8988T (cell line): Measurements from ENCODE around the gene ENTPD1.
"Not testable (repeated sequence)": the region's sequence is repeated elsewhere in the genome, so short reads cannot be mapped to it uniquely, and the experiment has no call there.

Source experiments
- DNase-seq: peaks from one replicate; pipeline ENCODE4 v3.0.0; 2011

Gene ENTPD1

DNA sequence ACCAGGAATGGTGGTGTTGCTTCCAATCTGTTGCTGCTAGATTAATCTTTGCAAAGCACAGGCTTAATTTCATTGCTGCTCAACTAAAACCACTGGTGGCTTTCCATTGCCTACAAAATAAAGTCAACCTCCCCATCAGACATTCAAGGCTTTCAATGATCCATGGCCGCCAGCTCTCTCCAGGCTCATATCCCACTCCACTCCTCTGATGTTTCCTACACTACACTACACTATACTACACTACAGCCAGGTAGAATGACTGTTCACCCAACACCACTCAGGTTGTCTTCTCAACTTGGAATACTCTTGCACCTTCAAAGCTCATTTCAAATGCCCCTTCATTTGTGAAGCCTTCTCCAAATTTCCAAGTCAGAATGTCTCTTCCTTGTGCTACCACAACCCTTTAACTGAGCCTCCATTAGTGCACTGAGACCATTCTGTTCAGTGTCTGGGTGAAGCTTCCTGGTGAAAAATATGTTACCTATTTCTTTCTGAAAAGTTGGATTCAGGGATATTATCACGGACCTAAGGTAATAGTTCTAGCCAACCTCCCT, 116.3 kb downstream of the ENTPD1 start:
- no peak for DNase-seq

DNA sequence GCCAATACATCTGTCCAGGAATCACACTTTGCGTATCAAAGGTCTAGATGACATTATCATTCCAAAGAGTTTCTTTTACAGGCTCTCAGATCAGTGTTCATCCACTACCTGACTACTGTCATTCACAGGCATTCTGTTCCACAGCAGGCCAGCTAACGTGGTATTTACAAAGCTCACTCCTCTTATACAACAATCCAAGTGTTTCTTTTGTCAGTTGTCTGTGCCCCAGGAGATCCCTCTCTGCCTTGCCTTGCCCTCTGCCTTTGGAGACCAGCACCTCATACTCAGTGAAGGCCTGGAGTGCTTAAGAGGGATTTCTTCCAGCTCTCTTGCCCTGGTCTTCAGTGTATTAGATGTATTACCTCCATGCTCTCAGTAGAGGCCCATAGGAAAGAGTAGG, 117.2 kb downstream of the ENTPD1 start:
- no peak for DNase-seq

DNA sequence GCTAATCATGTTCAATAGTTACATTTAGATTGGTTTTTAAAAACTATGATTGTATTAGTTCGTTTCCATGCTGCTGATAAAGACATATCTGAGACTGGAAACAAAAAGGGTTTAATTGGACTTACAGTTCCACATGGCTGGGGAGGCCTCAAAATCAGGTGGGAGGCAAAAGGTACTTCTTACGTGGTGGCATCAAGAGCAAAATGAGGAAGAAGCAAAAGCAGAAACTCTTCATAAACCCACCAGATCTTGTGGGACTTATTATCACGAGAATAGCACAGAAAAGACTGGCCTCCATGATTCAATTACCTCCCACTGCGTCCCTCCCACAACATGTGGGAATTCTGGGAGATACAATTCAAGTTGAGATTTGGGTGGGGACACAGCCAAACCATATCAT, 117.7 kb downstream of the ENTPD1 start:
- no peak for DNase-seq

DNA sequence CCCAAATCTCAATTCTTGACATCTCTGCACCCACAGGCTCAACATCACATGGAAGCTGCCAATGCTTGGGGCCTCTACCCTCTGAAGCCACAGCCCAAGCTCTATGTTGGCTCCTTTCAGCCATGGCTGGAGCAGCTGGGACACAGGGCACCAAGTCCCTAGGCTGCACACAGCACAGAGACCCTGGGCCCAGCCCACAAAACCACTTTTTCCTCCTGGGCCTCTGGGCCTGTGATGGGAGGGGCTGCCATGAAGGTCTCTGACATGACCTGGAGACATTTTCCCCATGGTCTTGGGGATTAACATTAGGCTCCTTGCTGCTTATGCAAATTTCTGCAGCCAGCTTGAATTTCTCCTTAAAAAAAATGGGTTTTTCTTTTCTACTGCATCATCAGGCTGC, 118.8 kb downstream of the ENTPD1 start:
- DNase-seq, result not testable (repeated sequence)

DNA sequence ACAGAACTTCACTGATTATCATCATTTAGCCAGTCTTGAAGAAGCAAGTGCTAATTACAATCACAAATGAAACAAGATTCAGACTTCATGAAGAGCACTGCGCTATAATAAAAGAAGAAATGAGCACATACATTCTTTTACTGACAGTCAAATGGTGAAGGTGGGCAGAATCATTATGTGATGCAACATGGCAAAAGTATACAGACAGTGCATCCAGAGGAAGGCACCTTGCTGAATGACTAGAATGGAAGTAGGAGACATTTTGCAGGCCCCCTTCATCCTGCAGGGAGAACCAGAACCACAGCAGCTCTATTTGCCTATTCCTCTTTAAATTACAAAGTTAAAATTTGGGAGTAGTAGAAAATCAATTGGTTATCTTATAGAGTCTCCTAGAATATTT, 120.8 kb downstream of the ENTPD1 start:
- DNase-seq, result no peak

DNA sequence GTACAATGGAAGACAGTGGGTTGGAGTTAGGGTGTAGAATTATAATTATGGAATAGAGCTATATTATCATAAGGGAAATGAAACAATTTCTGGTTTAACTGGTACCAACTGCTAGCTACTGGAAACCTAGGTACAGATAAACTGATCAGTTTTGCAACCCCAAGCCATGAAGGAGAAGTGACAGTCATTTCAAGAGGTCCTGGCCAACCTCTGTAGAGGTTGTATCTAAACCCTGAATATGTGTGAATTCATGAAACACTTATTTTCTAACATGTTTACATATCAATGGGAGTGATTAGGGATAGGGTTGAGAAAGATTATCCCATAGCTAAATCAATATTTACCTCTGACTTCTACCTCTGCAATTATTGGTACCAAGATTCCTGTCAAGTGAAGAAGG, 121.9 kb downstream of the ENTPD1 start:
- no peak for DNase-seq

DNA sequence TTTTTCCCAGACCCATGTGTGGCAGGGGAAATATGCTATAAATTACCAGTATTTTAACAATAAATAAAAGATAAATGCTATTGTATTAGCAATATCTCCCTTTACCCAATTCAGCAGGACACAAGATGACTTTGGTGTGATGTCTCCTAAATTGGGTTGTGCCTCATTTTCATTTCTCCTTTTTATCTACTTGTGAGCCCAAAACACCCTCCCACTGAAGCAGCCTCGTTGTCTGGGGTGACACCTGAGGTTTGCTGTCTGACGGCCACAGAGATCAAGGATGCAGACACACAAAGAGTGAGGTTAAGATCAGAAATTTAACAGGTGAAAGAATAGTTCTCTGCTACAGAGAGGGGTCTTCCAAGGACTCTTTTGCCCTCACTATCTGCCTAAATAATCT, 124.7 kb downstream of the ENTPD1 start:
- DNase-seq, result no peak

DNA sequence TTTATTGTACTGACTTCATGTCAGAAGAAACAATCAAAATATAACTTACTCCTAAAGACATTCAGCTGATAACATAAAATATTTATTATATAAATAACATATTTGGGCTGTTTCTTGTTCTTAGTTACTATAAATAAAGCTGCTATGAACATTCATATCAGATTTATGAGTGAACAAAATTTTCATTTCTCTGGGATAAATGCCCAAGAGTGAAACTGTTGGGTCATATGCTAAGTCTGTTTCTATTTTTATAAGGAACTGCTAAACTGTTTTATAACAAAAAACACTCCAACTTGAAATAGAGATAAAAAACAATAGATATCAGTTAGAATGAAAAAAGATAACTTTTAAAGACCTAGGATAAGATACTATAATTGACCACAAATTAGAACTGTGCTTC, 125.4 kb downstream of the ENTPD1 start:
- DNase-seq, result no peak

DNA sequence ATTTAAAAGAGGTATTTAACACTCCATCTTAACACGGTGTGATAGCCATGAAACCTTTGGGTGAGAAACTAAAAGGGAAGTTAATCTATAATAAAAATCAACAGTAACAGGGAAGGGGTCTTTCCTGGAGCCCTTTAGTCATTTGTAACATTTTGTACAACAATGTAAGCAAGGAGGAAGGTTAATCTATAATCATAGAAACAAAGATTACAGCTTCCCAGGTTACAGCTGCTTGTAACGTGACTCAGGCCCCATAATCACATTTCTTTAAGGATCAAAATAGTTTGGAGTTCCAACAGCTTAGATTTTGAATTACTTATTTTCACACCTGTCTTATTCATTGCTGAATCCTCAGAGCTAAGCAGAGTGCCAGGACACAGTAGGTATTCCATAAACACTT, 133.9 kb downstream of the ENTPD1 start:
- DNase-seq, result no peak

DNA sequence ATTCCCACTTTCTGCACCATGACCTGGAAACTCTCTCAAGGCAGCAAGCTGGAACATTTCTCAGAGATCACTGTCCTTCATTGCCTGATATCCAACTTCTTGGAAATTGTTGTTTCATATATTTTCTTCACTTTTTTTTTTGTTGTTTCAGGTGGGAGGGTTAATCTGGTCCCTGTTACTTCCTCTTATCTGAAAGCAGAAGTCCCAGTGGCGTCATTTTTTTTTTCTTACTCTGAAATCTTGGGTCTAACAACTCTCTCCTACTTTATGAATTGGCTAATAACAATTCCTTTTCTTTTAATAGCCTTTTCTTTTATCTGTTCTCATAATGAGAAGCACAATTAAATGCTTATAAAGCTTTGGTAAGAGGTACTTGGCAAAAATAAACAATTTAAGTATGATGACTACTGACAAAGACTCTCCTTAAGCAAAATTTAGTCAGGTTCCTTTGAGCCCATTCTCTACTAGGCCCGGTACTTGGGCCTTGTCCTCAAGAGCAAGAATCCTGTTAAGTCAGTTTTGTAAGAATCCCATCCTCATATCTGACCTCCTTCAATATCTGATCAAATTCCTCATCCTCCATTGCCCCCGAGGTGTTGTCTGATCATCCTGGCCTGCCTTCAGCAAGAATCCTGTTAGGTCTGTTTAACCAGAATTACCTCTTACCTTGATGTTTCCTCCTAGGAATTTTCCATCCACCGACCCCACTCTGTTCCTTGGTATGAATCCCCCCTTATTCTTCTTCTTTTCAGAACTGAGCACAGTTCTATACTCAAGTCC, 140.3 kb downstream of the ENTPD1 start:
- no peak for DNase-seq

DNA sequence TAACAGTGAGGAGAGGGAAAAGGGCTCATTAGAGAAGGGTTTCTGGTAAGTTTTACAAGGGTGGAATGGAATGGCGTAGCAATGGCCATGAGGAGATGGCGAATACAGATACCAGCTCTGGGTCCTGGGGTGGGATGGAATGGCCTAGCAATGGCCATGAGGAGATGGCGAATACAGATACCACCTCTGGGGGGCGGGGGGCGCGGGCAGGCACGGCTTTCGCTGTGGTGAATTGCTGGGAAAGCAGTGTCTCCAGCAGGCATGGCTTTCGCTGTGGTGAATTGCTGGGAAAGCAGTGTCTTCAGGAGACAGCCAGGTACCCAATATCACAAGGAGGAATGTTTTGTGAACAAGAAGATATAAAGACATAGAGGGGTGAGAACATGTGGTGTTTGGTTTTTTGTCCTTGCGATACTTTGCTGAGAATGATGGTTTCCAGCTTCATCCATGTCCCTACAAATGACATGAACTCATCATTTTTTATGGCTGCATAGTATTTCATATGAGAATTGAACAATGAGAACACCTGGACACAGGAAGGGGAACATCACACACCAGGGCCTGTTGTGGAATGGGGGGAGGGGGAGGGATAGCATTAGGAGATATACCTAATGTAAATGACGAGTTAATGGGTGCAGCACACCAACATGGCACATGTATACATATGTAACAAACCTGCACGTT, 150.1 kb downstream of the ENTPD1 start:
- DNase-seq, result not testable (repeated sequence)

DNA sequence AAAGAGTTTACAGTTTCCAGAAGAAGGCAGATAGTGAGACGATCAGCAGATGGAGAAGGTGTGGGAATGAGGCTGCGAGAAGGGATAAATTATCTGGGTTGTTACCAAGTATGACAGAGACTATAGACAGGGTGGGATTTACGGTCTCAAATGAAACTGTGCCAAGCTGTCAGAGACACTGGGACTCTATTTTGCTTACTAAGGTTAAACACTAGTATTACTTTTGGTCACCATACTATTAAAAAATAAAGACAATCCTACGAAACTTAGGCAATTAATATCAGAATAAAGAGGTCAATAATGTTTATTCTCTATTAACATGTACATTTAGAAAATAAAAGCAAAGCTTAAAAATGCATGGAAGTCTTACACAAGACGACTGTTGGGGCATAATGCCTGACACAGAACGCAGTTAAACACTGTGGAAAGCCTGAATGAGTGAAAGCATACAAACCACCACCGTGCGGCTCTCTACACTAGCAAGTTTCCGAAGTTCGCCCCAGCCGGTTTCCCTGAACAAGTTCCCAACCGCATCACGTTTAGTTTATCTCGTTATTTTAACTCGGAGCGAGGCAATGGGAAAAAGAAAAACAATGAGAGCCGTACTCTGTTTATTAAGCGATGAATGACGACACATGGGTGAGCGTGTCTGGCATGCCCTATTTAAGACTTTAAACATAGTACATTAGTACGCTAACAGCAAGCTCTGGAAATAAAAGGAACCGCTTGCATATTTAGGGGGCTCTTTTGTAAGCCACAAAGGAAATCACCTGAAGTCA, 150.9 kb downstream of the ENTPD1 start:
- no peak for DNase-seq

DNA sequence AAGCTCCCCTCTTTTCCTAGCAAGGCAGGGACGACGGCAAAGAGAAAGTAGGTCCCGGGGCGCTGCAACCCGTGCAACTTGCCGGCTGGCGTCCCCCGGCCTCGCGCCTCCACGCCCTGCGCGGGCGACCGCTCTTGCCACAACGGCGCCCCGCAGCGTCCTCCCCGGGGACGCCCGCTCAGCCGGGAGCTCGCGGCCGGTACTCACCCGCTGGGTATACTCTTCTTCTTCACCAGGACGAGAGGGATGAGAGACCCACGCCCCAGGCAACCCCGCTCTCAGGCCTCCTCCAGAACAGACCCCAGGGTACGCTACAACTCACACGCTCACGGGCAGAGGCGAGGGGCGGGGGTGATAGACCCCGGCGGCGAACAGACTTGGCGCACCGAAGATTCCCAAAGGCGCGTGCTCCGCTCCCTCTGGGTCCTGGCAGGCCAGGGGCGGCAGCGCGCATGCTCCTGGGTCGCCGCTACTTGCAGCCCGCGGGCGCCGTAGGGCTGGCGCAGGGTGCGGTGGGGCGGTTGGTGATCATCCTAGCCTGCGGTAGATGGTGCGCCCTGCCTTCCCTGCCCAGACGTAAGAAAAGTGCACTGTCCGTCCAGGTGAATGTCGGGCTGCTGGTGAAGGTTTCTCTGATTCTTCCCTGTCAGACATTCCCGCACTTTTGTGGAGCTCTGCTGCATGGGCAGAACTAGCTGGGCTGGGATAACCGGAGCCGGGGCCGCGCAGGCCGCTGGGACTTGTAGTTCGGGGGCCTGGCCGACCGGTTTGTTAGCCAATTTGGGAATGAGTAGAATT, 151.7 kb downstream of the ENTPD1 start, which contains the start of gene CC2D2B:
Gene CC2D2B, plus strand, starts transcription at position 520 of the 798 bp plus-strand sequence. CDS start 3,349 bp downstream, outside the sequence.
- peak; percentile 72 for DNase-seq

DNA sequence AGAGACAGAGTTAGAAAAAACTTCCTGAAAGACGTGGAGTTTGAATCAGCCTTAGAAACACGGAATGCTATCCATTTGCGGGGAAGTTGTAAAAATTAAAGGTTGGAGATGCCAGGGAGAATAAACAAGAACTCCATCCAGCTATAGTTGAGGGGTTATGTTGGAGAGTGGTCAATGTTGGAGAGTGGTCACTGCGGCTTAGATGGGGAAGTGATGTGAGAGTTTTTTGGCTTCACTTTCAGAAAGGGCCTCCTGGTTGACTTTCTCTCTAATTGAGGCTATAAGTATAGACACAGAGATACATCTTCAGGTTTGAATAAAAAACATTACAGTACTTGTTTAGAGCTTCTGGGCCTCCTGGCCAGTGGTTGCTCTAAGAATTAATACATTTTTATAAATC, 152.5 kb downstream of the ENTPD1 start:
- DNase-seq, result no peak

DNA sequence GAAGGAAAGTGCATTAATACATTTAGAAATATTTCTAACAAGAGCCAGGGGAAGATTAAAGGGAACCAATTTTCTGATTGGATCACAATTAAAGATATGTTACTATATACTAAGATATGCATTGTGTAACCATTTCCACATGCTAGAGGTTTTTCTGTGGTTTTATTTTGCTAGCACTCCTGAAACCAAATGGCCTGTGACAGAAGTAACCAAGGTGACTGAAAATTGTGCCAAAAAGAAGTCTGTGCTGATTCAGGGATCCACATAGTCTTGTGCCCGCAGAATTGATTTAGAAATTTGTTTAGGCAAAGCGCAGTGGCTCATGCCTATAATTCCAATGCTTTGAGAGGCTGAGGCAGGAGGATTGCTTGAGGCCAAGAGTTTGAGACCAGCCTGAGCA, 153.6 kb downstream of the ENTPD1 start:
- DNase-seq, result no peak

DNA sequence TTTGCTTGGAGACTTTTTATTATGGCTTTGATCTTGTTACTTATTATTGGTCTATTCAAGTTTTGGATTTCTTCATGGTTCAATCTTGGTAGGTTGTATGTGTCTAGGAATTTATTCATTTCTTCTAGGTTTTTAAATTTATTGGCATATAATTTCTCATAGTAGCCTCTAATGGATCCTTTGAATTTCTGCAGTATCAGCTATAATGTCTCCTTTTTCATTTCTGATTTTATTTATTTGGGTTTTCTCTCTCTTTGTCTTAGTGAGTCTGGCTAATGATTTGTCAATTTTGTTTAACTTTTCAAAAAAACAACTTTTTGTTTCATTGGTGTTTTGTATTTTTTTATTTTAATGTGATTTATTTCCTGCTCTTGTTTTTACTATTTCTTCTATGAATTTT, 160.1 kb downstream of the ENTPD1 start:
- not testable (repeated sequence) for DNase-seq
